Caco-2 (cell line): ENCODE results near the gene TTC23. TPM values are rescaled to one million over a fixed set of nuclear protein-coding genes. Genes with fewer than 3 reads are reported as not detected.

ENCODE experiments used
- BruUV-seq: library from RNA; stranded (reverse); fragments of 400-500 nt; replicated peaks from 2 replicates; lab custom pipeline; 2021; lab: Mats Ljungman, UMichigan
- CTCF ChIA-PET: fragments of 300-600 bp; sonication (Branson Sonifier 250); formaldehyde crosslinking; loops from one replicate; lab custom pipeline; 2022; ENCODE audit warnings: antibody characterized with exemption; lab: Charles Lee
- POLR2A ChIA-PET: fragments of 300-600 bp; sonication (Branson Sonifier 250); formaldehyde crosslinking; loops from one replicate; lab custom pipeline; 2022; ENCODE audit warnings: antibody characterized with exemption; lab: Charles Lee
- DNase-seq, 2 experiments: peaks; one replicate each; pipeline versions ENCODE4 v3.0.0 to v3.0.0-alpha.2; 2020 to 2022
- H3K27me3 ChIP-seq: replicated peaks from 2 replicates; pipeline ENCODE4 v1.6.0; 2011; ENCODE audit warnings: low read length; ENCODE audit not compliant: control insufficient read depth, insufficient read depth
- H3K36me3 ChIP-seq: 2 replicates; pipeline ENCODE4 v1.5.1; 2011; ENCODE audit warnings: low read length; ENCODE audit not compliant: control insufficient read depth, insufficient read depth
- H3K4me1 ChIP-seq: fragments of 250-450 bp; sonication (Bioruptor Pico); 2 replicates; pipeline ENCODE4 v1.5.1; 2020; ENCODE audit warnings: mild to moderate bottlenecking
- H3K4me3 ChIP-seq: 2 replicates; pipeline ENCODE4 v1.5.1; 2011; ENCODE audit warnings: low read depth, mild to moderate bottlenecking, control low read depth, low read length
- H3K9me3 ChIP-seq: fragments of 250-450 bp; sonication (Bioruptor Pico); 2 replicates; pipeline ENCODE4 v1.5.1; 2020; ENCODE audit warnings: mild to moderate bottlenecking, moderate library complexity
- H3K27ac Mint-ChIP-seq: one replicate; pipeline ENCODE4 v1.8.0; 2022; ENCODE audit warnings: mixed read lengths; ENCODE audit not compliant: unreplicated experiment
- H3K27me3 Mint-ChIP-seq: one replicate; pipeline ENCODE4 v1.8.0; 2022; ENCODE audit warnings: mixed read lengths; ENCODE audit not compliant: insufficient read depth, unreplicated experiment
- H3K36me3 Mint-ChIP-seq: one replicate; pipeline ENCODE4 v1.8.0; 2022; ENCODE audit warnings: mild to moderate bottlenecking, mixed read lengths; ENCODE audit not compliant: insufficient read depth, unreplicated experiment
- H3K4me1 Mint-ChIP-seq: one replicate; pipeline ENCODE4 v1.8.0; 2022; ENCODE audit warnings: low read depth, mixed read lengths; ENCODE audit not compliant: unreplicated experiment
- H3K4me3 Mint-ChIP-seq: one replicate; pipeline ENCODE4 v1.8.0; 2022; ENCODE audit warnings: mild to moderate bottlenecking, moderate library complexity, mixed read lengths; ENCODE audit not compliant: unreplicated experiment
- H3K9me3 Mint-ChIP-seq: one replicate; pipeline ENCODE4 v1.8.0; 2022; ENCODE audit warnings: mixed read lengths; ENCODE audit not compliant: unreplicated experiment
- intact Hi-C: fragments of 100-400 bp; cut with micrococcal nuclease; formaldehyde crosslinking; loops from one replicate; pipeline ENCODE4 v1.10.0; 2022; ENCODE audit not compliant: unreplicated experiment
- total RNA-seq: library from RNA; stranded (reverse); gene quantifications from 2 replicates; pipeline ENCODE4 v1.2.3, GENCODE V29; 2022
- TF ChIP-seq, protein P1 (sequence below), 2 experiments: fragments of 200-600 bp in 1 of 2; IDR thresholded peaks; 1 replicate in 1 of 2; 2 replicates in 1 of 2; pipeline versions ENCODE4 v1.5.1 to v1.8.0; 2011 to 2022; ENCODE audit warnings: antibody characterized with exemption in 1 of 2, control low read depth in 1 of 2, inconsistent platforms in 1 of 2, low read depth in 1 of 2, low read length in 1 of 2, mild to moderate bottlenecking in 1 of 2, moderate library complexity in 1 of 2; ENCODE audit not compliant: insufficient read depth in 1 of 2, severe bottlenecking in 1 of 2, unreplicated experiment in 1 of 2

The TTC23 gene
- total RNA-seq, 1 experiment from 2014 or later = 10.8 TPM

DNA sequence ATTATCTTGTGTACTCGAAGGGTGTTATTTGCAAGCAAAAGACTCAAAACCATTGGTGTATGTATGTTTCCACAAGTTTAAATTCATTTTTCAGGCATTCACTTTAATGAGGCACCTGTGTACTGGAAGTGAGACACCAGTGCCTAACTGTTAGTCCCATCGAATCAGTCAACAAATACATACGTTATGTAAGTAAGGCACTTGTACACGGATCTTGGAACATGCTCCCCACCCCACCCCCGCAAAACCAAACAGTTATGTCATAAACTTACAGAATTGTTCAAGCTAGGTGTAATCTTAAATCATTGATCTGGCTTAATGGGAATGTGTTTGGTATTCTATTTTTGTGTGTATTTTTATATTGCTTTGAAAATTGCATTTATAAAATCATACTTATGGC lies 19.1 kb upstream of the TTC23 start:
- no peak for DNase-seq
- H3K36me3 Mint-ChIP-seq = no peaks in the 10 kb centered on the region
- no peak overlapping the region for H3K27ac Mint-ChIP-seq
- H3K4me1 Mint-ChIP-seq = peaks cover 18% of the 10 kb centered on the region
- Histone ChIP-seq H3K4me3 (no peak overlapping the region), H3K36me3 (no peaks in the 10 kb centered on the region), H3K9me3 (no peaks in the 10 kb centered on the region), H3K4me1 (peaks cover 7% of the 10 kb centered on the region; the same call in 1 of the 2 replicates), H3K27me3 (no peaks in the 10 kb centered on the region)
- BruUV-seq = no TSS peak
- CTCF ChIA-PET = no interaction called here
- no peak overlapping the region for H3K4me3 Mint-ChIP-seq
- intact Hi-C loops = no loop called here
- H3K9me3 Mint-ChIP-seq = no peaks in the 10 kb centered on the region
- TF ChIP-seq, protein P1, sequence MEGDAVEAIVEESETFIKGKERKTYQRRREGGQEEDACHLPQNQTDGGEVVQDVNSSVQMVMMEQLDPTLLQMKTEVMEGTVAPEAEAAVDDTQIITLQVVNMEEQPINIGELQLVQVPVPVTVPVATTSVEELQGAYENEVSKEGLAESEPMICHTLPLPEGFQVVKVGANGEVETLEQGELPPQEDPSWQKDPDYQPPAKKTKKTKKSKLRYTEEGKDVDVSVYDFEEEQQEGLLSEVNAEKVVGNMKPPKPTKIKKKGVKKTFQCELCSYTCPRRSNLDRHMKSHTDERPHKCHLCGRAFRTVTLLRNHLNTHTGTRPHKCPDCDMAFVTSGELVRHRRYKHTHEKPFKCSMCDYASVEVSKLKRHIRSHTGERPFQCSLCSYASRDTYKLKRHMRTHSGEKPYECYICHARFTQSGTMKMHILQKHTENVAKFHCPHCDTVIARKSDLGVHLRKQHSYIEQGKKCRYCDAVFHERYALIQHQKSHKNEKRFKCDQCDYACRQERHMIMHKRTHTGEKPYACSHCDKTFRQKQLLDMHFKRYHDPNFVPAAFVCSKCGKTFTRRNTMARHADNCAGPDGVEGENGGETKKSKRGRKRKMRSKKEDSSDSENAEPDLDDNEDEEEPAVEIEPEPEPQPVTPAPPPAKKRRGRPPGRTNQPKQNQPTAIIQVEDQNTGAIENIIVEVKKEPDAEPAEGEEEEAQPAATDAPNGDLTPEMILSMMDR (IDR thresholded peaks at IDR 0.05; ENCODE audit: insufficient read depth in 1 of 2, low read depth in 1 of 2, low read length in 1 of 2, severe bottlenecking in 1 of 2, unreplicated experiment in 1 of 2) = no peak
- POLR2A ChIA-PET = no interaction called here
- no peaks in the 10 kb centered on the region for H3K27me3 Mint-ChIP-seq

DNA sequence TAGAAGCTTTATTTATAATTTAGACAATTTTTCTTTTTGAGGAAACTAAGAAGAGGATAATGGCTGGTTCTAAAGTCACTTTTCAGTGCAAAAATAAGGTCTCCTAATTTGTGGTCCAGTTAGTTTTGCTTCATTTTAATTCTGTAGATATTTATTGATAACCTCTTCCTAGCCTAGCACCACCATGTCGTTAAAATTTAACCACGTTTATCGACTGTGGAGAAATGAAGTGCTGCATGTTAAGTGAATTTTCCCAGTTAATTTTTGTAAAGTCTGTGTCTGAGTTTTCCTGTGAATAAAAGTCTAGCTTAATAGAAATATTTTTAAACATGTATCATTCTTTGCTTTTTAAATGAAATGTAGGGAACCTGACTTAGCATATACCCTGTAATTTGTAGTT lies 18.6 kb upstream of the TTC23 start:
- Histone ChIP-seq H3K9me3 (no peaks in the 10 kb centered on the region), H3K4me3 (no peak overlapping the region), H3K4me1 (peaks cover 7% of the 10 kb centered on the region; the same call in 1 of the 2 replicates), H3K27me3 (no peaks in the 10 kb centered on the region), H3K36me3 (no peaks in the 10 kb centered on the region)
- no peaks in the 10 kb centered on the region for H3K36me3 Mint-ChIP-seq
- CTCF ChIA-PET = no interaction called here
- no peak overlapping the region for H3K27ac Mint-ChIP-seq
- H3K4me3 Mint-ChIP-seq = no peak overlapping the region
- TF ChIP-seq, protein P1 (IDR thresholded peaks at IDR 0.05; ENCODE audit: insufficient read depth in 1 of 2, low read depth in 1 of 2, low read length in 1 of 2, severe bottlenecking in 1 of 2, unreplicated experiment in 1 of 2) = no peak
- H3K27me3 Mint-ChIP-seq = no peaks in the 10 kb centered on the region
- no peak for DNase-seq
- intact Hi-C loops = no loop called here
- no peaks in the 10 kb centered on the region for H3K9me3 Mint-ChIP-seq
- POLR2A ChIA-PET = no interaction called here
- H3K4me1 Mint-ChIP-seq = peaks cover 18% of the 10 kb centered on the region
- BruUV-seq = no TSS peak

DNA sequence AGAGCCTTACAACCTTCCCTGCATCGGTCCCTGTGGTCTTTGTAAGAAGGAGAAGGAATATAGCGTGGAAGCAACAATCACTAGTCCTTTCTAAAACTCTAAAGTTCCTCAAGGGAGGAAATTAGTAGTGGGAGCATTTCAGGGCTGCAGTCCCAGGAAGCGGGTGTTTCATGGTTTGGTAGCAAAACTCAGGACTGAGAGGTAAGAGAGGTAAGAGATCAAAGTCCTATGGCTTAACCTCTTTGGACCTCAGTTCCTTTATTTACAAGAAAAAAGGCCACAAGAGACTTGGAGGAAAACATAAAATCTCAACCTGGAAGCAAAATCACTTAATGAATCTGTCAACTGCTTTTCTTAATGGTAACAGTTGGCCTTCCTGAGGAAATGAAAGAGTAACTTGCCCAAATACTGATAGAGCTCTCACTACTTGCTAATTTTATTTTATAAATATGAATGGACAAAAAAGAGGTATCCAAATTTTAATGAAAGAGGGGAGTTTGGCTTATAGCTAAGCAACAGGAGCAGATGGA lies 16.2 kb upstream of the TTC23 start:
- Mint-ChIP-seq H3K9me3 (no peaks in the 10 kb centered on the region), H3K36me3 (no peaks in the 10 kb centered on the region), H3K27me3 (no peaks in the 10 kb centered on the region), H3K4me1 (peaks cover 18% of the 10 kb centered on the region), H3K27ac (no peak overlapping the region), H3K4me3 (no peak overlapping the region)
- H3K9me3 ChIP-seq = no peaks in the 10 kb centered on the region
- POLR2A ChIA-PET = no interaction called here
- H3K4me3 ChIP-seq = no peak overlapping the region
- intact Hi-C loops = no loop called here
- TF ChIP-seq, protein P1 (IDR thresholded peaks at IDR 0.05; ENCODE audit: insufficient read depth in 1 of 2, low read depth in 1 of 2, low read length in 1 of 2, severe bottlenecking in 1 of 2, unreplicated experiment in 1 of 2) = no peak
- no peaks in the 10 kb centered on the region for H3K27me3 ChIP-seq
- H3K36me3 ChIP-seq = no peaks in the 10 kb centered on the region
- BruUV-seq = no TSS peak
- DNase-seq = no peak
- CTCF ChIA-PET = no interaction called here
- H3K4me1 ChIP-seq = peaks cover 7% of the 10 kb centered on the region; the same call in 1 of the 2 replicates
